ENCODE data around the gene FAM20C. TPM values are rescaled to one million over a fixed set of nuclear protein-coding genes. Genes with fewer than 3 reads are reported as not detected.

Gene FAM20C
- total and polyA plus RNA-seq, 4 donors = 17.3 to 86.9 (median 45.9) TPM

DNA sequence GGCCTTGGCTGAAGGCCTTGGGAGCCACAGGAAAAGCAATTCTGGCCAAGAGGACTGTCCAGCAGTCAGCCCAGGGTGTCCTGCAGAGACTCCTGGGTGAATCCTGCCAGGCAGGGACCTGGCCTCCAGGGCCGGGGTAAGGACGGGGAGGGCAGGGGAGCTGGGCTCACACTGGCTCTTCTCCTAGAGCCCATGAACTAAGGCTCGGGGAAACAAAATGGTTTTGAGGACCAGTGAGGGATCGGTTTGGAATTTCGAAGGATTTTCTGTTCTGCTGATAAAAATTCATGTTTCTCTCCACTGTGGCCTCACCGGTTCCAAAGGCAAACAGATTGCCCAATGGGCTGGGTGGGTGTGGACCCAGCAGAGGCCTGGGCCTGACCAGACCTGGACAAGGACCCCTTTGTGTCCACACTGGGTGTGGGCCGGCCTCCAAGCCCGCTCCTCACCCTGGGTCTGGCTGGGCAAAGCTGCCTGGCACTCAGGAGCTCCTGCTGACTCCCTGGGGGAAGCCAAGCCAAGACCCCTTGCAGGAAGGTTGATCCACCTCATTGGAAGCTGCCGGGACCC, 27.3 kb downstream of the FAM20C start:
- WGBS, 2 donors = 76 to 94% methylated on average over 9 of the region's 9 CpGs
- no peak for ATAC-seq (ENCODE audit: insufficient read depth, low FRiP score)

GRCh38 chr7:220151-220841, 27.9 kb downstream of the FAM20C start:
- Histone ChIP-seq H3K4me3 (no peak overlapping the region), H3K9me3 (ENCODE audit: control insufficient read depth in 4 of 4, insufficient read depth in 3 of 4, low read length in 3 of 4) (no peaks in the 10 kb centered on the region), H3K4me1 (ENCODE audit: control insufficient read depth in 5 of 5, insufficient read depth in 5 of 5, low read length in 5 of 5) (peaks cover 0 to 14% (median 12%) of the 10 kb centered on the region in 5 donors), H3K9ac (ENCODE audit: insufficient read depth in 1 of 2, low read length in 2 of 2) (no peak overlapping the region), H3K36me3 (ENCODE audit: control insufficient read depth in 4 of 4, insufficient read depth in 4 of 4, low read length in 4 of 4) (peaks cover 0 to 19% (median 2%) of the 10 kb centered on the region in 4 donors), H3K27ac (ENCODE audit: low read depth in 1 of 2, low read length in 1 of 2) (peak overlapping the region in 1 of 2 donors; percentile 69), H3K27me3 (ENCODE audit: control insufficient read depth in 3 of 3, insufficient read depth in 3 of 3, low read length in 2 of 3) (no peaks in the 10 kb centered on the region)
- TF ChIP-seq, protein P1, sequence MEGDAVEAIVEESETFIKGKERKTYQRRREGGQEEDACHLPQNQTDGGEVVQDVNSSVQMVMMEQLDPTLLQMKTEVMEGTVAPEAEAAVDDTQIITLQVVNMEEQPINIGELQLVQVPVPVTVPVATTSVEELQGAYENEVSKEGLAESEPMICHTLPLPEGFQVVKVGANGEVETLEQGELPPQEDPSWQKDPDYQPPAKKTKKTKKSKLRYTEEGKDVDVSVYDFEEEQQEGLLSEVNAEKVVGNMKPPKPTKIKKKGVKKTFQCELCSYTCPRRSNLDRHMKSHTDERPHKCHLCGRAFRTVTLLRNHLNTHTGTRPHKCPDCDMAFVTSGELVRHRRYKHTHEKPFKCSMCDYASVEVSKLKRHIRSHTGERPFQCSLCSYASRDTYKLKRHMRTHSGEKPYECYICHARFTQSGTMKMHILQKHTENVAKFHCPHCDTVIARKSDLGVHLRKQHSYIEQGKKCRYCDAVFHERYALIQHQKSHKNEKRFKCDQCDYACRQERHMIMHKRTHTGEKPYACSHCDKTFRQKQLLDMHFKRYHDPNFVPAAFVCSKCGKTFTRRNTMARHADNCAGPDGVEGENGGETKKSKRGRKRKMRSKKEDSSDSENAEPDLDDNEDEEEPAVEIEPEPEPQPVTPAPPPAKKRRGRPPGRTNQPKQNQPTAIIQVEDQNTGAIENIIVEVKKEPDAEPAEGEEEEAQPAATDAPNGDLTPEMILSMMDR (IDR thresholded peaks at IDR 0.05; ENCODE audit: control extremely low read depth, extremely low read depth) = no peak
- 64 to 66% methylated on average over 28 of the region's 28 CpGs for WGBS, 2 donors
- ATAC-seq (ENCODE audit: insufficient read depth, low FRiP score) (no peak), DNase-seq (peak in 2 of 3 donors; percentile 39 to 48)

More for the DNA sequence above, 27.3 kb downstream of the FAM20C start:
- Histone ChIP-seq H3K27ac (ENCODE audit: low read depth in 1 of 2, low read length in 1 of 2) (peak overlapping the region in 1 of 2 donors; percentile 69), H3K4me3 (no peak overlapping the region), H3K36me3 (ENCODE audit: control insufficient read depth in 4 of 4, insufficient read depth in 4 of 4, low read length in 4 of 4) (peaks cover 0 to 19% (median 4%) of the 10 kb centered on the region in 4 donors), H3K27me3 (ENCODE audit: control insufficient read depth in 3 of 3, insufficient read depth in 3 of 3, low read length in 2 of 3) (no peaks in the 10 kb centered on the region), H3K9ac (ENCODE audit: insufficient read depth in 1 of 2, low read length in 2 of 2) (no peak overlapping the region), H3K9me3 (ENCODE audit: control insufficient read depth in 4 of 4, insufficient read depth in 3 of 4, low read length in 3 of 4) (no peaks in the 10 kb centered on the region), H3K4me1 (ENCODE audit: control insufficient read depth in 5 of 5, insufficient read depth in 5 of 5, low read length in 5 of 5) (peaks cover 0 to 14% (median 12%) of the 10 kb centered on the region in 5 donors)
- peak in 1 of 3 donors; percentile 32 for DNase-seq
- TF ChIP-seq, protein P1 (IDR thresholded peaks at IDR 0.05; ENCODE audit: control extremely low read depth, extremely low read depth) = no peak

DNA sequence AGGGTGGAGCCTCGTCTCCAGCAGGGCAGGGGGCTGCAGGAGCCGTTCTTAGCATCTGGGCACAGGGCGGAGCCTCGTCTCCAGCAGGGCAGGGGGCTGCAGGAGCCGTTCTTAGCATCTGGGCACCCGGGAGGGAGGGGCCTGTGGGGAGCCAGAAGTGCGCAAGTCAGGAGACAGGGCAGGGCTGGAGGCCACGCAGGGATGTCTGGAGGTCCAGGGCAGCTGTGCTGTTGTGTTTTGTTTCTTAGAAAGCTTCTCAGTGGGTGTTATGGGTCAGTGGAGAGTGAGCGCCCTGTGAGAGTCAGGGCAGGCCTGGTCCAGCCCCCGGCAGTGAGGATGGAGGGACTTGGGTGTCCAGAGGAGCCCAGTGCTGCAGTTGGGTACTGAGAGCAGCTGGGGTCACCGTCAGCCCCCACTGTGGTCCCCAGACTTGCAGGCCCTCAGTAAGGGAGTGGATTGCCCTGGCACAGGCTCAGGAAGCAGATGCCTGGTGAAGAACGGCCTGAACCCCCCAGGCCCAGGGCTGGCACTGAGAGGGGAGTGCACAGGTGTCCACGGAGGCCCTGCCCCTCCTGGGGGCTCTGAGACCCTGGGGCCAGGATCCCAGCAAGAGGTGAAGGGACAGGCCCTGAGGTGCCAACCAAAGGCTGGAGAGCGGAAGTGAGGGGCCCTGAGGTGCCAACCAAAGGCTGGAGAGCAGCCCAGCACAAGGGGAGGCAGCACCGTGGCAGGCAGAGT, 29.8 kb downstream of the FAM20C start:
- H3K27me3 ChIP-seq (ENCODE audit: control insufficient read depth in 3 of 3, insufficient read depth in 3 of 3, low read length in 2 of 3) = no peaks in the 10 kb centered on the region
- 80 to 87% methylated on average over 10 to 15 of the region's 15 CpGs for WGBS, 2 donors
- H3K27ac ChIP-seq (ENCODE audit: low read depth in 1 of 2, low read length in 1 of 2) = no peak overlapping the region
- peaks cover 0 to 19% (median 2%) of the 10 kb centered on the region in 4 donors for H3K36me3 ChIP-seq (ENCODE audit: control insufficient read depth in 4 of 4, insufficient read depth in 4 of 4, low read length in 4 of 4)
- H3K9ac ChIP-seq (ENCODE audit: insufficient read depth in 1 of 2, low read length in 2 of 2) = no peak overlapping the region
- TF ChIP-seq, protein P1 (IDR thresholded peaks at IDR 0.05; ENCODE audit: control extremely low read depth, extremely low read depth) = no peak
- H3K4me1 ChIP-seq (ENCODE audit: control insufficient read depth in 5 of 5, insufficient read depth in 5 of 5, low read length in 5 of 5) = peaks cover 0 to 14% (median 4%) of the 10 kb centered on the region in 5 donors
- H3K9me3 ChIP-seq (ENCODE audit: control insufficient read depth in 4 of 4, insufficient read depth in 3 of 4, low read length in 3 of 4) = no peaks in the 10 kb centered on the region
- no peak overlapping the region for H3K4me3 ChIP-seq
- DNase-seq (no peak), ATAC-seq (ENCODE audit: insufficient read depth, low FRiP score) (no peak)
